MM.1S (cell line): Measurements from ENCODE around the gene HPDL.
"Not testable (repeated sequence)": the region's sequence is repeated elsewhere in the genome, so short reads cannot be mapped to it uniquely, and the experiment has no call there.

Experiments
- DNase-seq: peaks from one replicate; pipeline ENCODE4 v3.0.0-alpha.2; 2015
- H2AFZ ChIP-seq: fragments of 300-600 bp; sonication (generic); 2 replicates; pipeline ENCODE4 v1.6.0; 2016; ENCODE audit warnings: antibody characterized with exemption, low read length
- H3F3A ChIP-seq: fragments of 300-600 bp; sonication (generic); 2 replicates; pipeline ENCODE4 v1.6.1; 2016; ENCODE audit warnings: mild to moderate bottlenecking, antibody characterized with exemption, low read length, moderate library complexity, mixed read lengths; ENCODE audit not compliant: insufficient read depth
- H3K27ac ChIP-seq: fragments of 300-600 bp; sonication (generic); 2 replicates; pipeline ENCODE4 v1.5.1; 2016; ENCODE audit warnings: mild to moderate bottlenecking, low read length
- H3K27me3 ChIP-seq: fragments of 300-600 bp; sonication (generic); replicated peaks from 2 replicates; pipeline ENCODE4 v1.6.0; 2016; ENCODE audit warnings: low read length; ENCODE audit not compliant: insufficient read depth
- H3K36me3 ChIP-seq: fragments of 300-600 bp; sonication (generic); replicated peaks from 2 replicates; pipeline ENCODE4 v1.6.1; 2016; ENCODE audit warnings: mild to moderate bottlenecking, low read length, mixed read lengths; ENCODE audit not compliant: insufficient read depth
- H3K4me1 ChIP-seq: fragments of 300-600 bp; sonication (generic); 2 replicates; pipeline ENCODE4 v1.6.1; 2016; ENCODE audit warnings: low read length, mixed read lengths
- H3K4me2 ChIP-seq: fragments of 300-600 bp; sonication (generic); 2 replicates; pipeline ENCODE4 v1.6.0; 2016; ENCODE audit warnings: low read depth, low read length
- H3K4me3 ChIP-seq: fragments of 300-600 bp; sonication (generic); 2 replicates; pipeline ENCODE4 v1.5.1; 2016; ENCODE audit warnings: low read length, mixed read lengths
- H3K79me2 ChIP-seq: fragments of 300-600 bp; sonication (generic); 2 replicates; pipeline ENCODE4 v1.6.1; 2016; ENCODE audit warnings: mixed run types, low read length, mixed read lengths
- H3K9ac ChIP-seq: fragments of 300-600 bp; sonication (generic); 2 replicates; pipeline ENCODE4 v1.6.1; 2016; ENCODE audit warnings: low read length, mixed read lengths
- H3K9me2 ChIP-seq: fragments of 300-600 bp; sonication (generic); replicated peaks from 2 replicates; pipeline ENCODE4 v1.6.1; 2016; ENCODE audit warnings: mild to moderate bottlenecking, low read length, mixed read lengths; ENCODE audit not compliant: insufficient read depth
- H3K9me3 ChIP-seq: fragments of 300-600 bp; sonication (generic); replicated peaks from 2 replicates; pipeline ENCODE4 v1.6.1; 2016; ENCODE audit warnings: mild to moderate bottlenecking, low read length, mixed read lengths; ENCODE audit not compliant: insufficient read depth
- H4K20me1 ChIP-seq: fragments of 300-600 bp; sonication (generic); 2 replicates; pipeline ENCODE4 v1.6.1; 2016; ENCODE audit warnings: mild to moderate bottlenecking, low read length, moderate library complexity, mixed read lengths; ENCODE audit not compliant: insufficient read depth
- CTCF ChIP-seq: fragments of 300-600 bp; sonication (generic); IDR thresholded peaks from 2 replicates; pipeline ENCODE4 v1.5.1; 2016; ENCODE audit warnings: antibody characterized with exemption, low read length, mixed read lengths
- EZH2 ChIP-seq: fragments of 300-600 bp; sonication (generic); optimal IDR thresholded peaks from 2 replicates; pipeline ENCODE3; 2017; ENCODE audit warnings: low read depth, mild to moderate bottlenecking, antibody characterized with exemption, low read length, mixed read lengths
- EZH2phosphoT487 ChIP-seq: fragments of 300-600 bp; sonication (generic); IDR thresholded peaks from 2 replicates; pipeline ENCODE4 v1.6.1; 2018; ENCODE audit warnings: antibody characterized with exemption, low read length

Gene HPDL

DNA sequence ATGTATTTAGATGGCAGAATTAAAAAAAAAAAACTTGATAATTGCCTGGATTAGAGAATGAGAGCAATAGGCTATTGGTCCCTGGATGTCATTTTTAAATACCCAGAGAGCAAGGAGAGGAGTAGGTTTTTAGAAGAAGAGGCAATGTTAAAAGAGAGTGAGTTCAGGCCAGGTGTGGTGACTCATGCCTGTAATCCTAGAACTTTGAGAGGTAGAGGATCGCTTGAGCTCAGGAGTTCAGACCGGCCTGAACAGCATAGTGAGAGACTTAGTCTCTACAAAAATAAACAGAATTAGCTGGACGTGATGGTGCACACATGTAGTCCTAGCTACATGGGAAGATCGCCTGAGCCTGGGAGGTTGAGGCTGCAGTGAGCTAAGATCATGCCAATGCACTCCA, 29.5 kb downstream of the HPDL start:
- Histone ChIP-seq H3K27ac (no peak overlapping the region), H3K9ac (no peak overlapping the region), H3F3A (peaks cover 12% of the 10 kb centered on the region), H3K36me3 (no peaks in the 10 kb centered on the region), H3K9me3 (no peaks in the 10 kb centered on the region), H2AFZ (no peak overlapping the region), H3K9me2 (no peaks in the 10 kb centered on the region), H3K4me1 (peaks cover 10% of the 10 kb centered on the region; the same call in 1 of the 2 replicates), H3K4me2 (no peak overlapping the region), H3K27me3 (no peaks in the 10 kb centered on the region), H3K4me3 (no peak overlapping the region), H3K79me2 (no peaks in the 10 kb centered on the region), H4K20me1 (no peaks in the 10 kb centered on the region)
- no peak for TF ChIP-seq EZH2
- TF ChIP-seq EZH2phosphoT487: no peak
- no peak for TF ChIP-seq CTCF
- no peak for DNase-seq

DNA sequence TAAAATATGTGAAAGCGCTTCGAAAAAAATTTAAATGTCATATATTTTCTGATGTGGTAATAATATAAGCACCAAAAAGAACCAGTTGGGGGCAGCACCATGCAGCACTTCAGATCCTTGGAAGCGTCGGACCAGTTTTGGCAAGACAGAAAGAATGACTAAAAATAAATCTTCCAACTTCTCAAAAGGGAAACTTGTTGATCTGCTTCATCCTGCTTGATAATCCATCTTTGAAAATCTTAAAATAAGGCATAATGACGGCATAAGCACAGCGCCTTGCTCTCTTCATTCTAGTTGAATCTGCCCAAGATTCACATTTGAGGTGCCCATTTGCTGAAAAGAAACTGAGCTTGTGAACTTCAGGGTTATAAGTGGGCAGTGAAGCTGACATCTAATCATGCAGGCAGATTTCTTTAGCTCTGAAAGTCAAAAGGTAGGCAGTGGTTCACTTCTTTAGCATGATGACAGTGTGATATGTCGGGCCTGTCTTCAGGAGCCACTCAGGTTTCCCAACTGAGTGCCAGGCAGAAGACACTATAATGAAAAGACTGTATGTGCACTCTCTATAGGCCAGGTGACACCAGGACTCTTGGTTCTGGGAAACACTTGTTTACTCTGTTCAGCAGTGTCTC, 33.3 kb downstream of the HPDL start:
- Histone ChIP-seq H3K4me1 (peaks cover 13% of the 10 kb centered on the region; the same call in 1 of the 2 replicates), H3K27me3 (no peaks in the 10 kb centered on the region), H2AFZ (peak overlapping the region; percentile 61), H3K27ac (peak overlapping the region; percentile 12; the same call in 1 of the 2 replicates), H4K20me1 (no peaks in the 10 kb centered on the region), H3K4me2 (peak overlapping the region; percentile 56), H3K9me2 (no peaks in the 10 kb centered on the region), H3K36me3 (no peaks in the 10 kb centered on the region), H3K9me3 (no peaks in the 10 kb centered on the region), H3F3A (peaks cover 12% of the 10 kb centered on the region), H3K4me3 (0 out of 2 replicates have a peak overlapping the region, but pooled peaks have one; percentile 29), H3K79me2 (no peaks in the 10 kb centered on the region), H3K9ac (no peak overlapping the region; the same call in 1 of the 2 replicates)
- peak; percentile 65 for DNase-seq
- peak; percentile 63 for TF ChIP-seq CTCF
- TF ChIP-seq EZH2: no peak

- peaks cover 12% of the 10 kb centered on the region for H3F3A ChIP-seq
- H2AFZ ChIP-seq: peak overlapping the region; percentile 15
- DNase-seq: peak; percentile 73
- H3K4me3 ChIP-seq: peak overlapping the region; percentile 31; the same call in 1 of the 2 replicates
- H3K9ac ChIP-seq, H3K27ac ChIP-seq, H3K9me3 ChIP-seq, H3K79me2 ChIP-seq, H3K27me3 ChIP-seq, H3K36me3 ChIP-seq, H4K20me1 ChIP-seq, H3K9me2 ChIP-seq: not testable (repeated sequence)
- H3K4me1 ChIP-seq: peaks cover 13% of the 10 kb centered on the region; the same call in 1 of the 2 replicates
- peak overlapping the region; percentile 55 for H3K4me2 ChIP-seq
These were observed 34.3 kb downstream of the HPDL start for GRCh38 chr1:45360981-45361380.

GRCh38 chr1:45364294-45364693, 37.6 kb downstream of the HPDL start:
- no peak for TF ChIP-seq EZH2phosphoT487
- TF ChIP-seq CTCF: no peak
- no peak for TF ChIP-seq EZH2
- H3K4me3 ChIP-seq: no peak overlapping the region
- H3K27ac ChIP-seq: no peak overlapping the region
- H3F3A ChIP-seq: peaks cover 8% of the 10 kb centered on the region
- no peaks in the 10 kb centered on the region for H3K9me3 ChIP-seq
- H3K9me2 ChIP-seq: no peaks in the 10 kb centered on the region
- no peaks in the 10 kb centered on the region for H4K20me1 ChIP-seq
- H3K79me2 ChIP-seq: no peaks in the 10 kb centered on the region
- H3K4me2 ChIP-seq: no peak overlapping the region
- no peak for DNase-seq
- no peaks in the 10 kb centered on the region for H3K36me3 ChIP-seq
- H2AFZ ChIP-seq: no peak overlapping the region
- peaks cover 13% of the 10 kb centered on the region; the same call in 1 of the 2 replicates for H3K4me1 ChIP-seq
- no peak overlapping the region for H3K9ac ChIP-seq
- no peaks in the 10 kb centered on the region for H3K27me3 ChIP-seq
